KMS-11 (cell line): ENCODE data around the gene CELF4.

Experiments used
- H2AFZ ChIP-seq: fragments of 200-600 bp; sonication (generic); 2 replicates; pipeline ENCODE4 v1.6.1; 2016; ENCODE audit warnings: antibody characterized with exemption, mixed run types, low read depth
- H3K27ac ChIP-seq: fragments of 200-600 bp; sonication (generic); 2 replicates; pipeline ENCODE4 v1.6.1; 2016; ENCODE audit warnings: mild to moderate bottlenecking, mixed run types
- H3K27me3 ChIP-seq: fragments of 200-600 bp; sonication (generic); 2 replicates; pipeline ENCODE4 v1.6.1; 2017; ENCODE audit warnings: mild to moderate bottlenecking, low read depth, mixed run types, moderate library complexity; ENCODE audit not compliant: insufficient read depth
- H3K36me3 ChIP-seq: fragments of 200-600 bp; sonication (generic); 2 replicates; pipeline ENCODE4 v1.6.1; 2017; ENCODE audit warnings: mild to moderate bottlenecking, mixed run types; ENCODE audit not compliant: insufficient read depth
- H3K4me1 ChIP-seq: fragments of 200-600 bp; sonication (generic); 2 replicates; pipeline ENCODE4 v1.6.1; 2016; ENCODE audit warnings: mild to moderate bottlenecking, low read depth, mixed run types; ENCODE audit not compliant: poor library complexity, severe bottlenecking
- H3K4me2 ChIP-seq: fragments of 200-600 bp; sonication (generic); 2 replicates; pipeline ENCODE4 v1.7.0; 2016; ENCODE audit warnings: mild to moderate bottlenecking, mixed run types
- H3K4me3 ChIP-seq: fragments of 200-600 bp; sonication (generic); IDR thresholded peaks from 2 replicates; pipeline ENCODE4 v1.6.1; 2017; ENCODE audit warnings: low read depth, low read length, mixed read lengths; ENCODE audit not compliant: insufficient read depth
- H3K79me2 ChIP-seq: fragments of 200-600 bp; sonication (generic); 2 replicates; pipeline ENCODE4 v1.6.1; 2016; ENCODE audit warnings: low read depth, mixed run types; ENCODE audit not compliant: insufficient read depth
- H3K9ac ChIP-seq: fragments of 200-600 bp; sonication (generic); 2 replicates; pipeline ENCODE4 v1.6.1; 2016; ENCODE audit warnings: mild to moderate bottlenecking, mixed run types
- H4K20me1 ChIP-seq: fragments of 200-600 bp; sonication (generic); 2 replicates; pipeline ENCODE4 v1.6.1; 2016; ENCODE audit warnings: mild to moderate bottlenecking, mixed run types; ENCODE audit not compliant: insufficient read depth
- TF ChIP-seq, protein P1 (sequence below): fragments of 200-600 bp; sonication (generic); conservative IDR thresholded peaks from 2 replicates; pipeline ENCODE4 v1.6.1; 2017; ENCODE audit warnings: low read depth, mild to moderate bottlenecking, antibody characterized with exemption, low read length, moderate library complexity, mixed read lengths

CELF4 gene

DNA sequence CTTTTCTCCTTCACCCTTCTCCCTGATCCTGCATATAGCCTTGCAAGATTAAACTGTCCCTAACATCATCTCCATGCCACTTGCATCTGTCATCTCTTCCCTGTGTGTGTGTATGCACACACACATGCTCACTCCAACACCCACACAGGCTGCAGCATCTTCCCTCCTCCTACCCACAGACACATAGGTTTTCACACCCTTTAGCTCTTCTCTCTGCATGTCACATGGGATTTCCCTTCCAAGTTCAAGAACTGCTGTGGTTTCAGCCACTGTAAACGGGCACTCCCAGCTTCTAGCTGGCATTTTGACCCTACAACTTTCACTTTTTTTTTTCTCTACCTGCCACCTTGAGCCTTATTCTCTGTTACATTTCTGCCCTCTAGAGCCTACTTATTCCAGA, 6.4 kb downstream of the CELF4 start:
- Histone ChIP-seq H3K9ac (no peak overlapping the region), H3K36me3 (no peaks in the 10 kb centered on the region), H3K4me3 (no peak overlapping the region), H3K27me3 (no peaks in the 10 kb centered on the region), H3K4me2 (no peak overlapping the region), H3K4me1 (no peaks in the 10 kb centered on the region), H4K20me1 (no peaks in the 10 kb centered on the region), H3K27ac (no peak overlapping the region), H2AFZ (no peak overlapping the region), H3K79me2 (no peaks in the 10 kb centered on the region)
- TF ChIP-seq, protein P1, sequence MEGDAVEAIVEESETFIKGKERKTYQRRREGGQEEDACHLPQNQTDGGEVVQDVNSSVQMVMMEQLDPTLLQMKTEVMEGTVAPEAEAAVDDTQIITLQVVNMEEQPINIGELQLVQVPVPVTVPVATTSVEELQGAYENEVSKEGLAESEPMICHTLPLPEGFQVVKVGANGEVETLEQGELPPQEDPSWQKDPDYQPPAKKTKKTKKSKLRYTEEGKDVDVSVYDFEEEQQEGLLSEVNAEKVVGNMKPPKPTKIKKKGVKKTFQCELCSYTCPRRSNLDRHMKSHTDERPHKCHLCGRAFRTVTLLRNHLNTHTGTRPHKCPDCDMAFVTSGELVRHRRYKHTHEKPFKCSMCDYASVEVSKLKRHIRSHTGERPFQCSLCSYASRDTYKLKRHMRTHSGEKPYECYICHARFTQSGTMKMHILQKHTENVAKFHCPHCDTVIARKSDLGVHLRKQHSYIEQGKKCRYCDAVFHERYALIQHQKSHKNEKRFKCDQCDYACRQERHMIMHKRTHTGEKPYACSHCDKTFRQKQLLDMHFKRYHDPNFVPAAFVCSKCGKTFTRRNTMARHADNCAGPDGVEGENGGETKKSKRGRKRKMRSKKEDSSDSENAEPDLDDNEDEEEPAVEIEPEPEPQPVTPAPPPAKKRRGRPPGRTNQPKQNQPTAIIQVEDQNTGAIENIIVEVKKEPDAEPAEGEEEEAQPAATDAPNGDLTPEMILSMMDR: no peak

DNA sequence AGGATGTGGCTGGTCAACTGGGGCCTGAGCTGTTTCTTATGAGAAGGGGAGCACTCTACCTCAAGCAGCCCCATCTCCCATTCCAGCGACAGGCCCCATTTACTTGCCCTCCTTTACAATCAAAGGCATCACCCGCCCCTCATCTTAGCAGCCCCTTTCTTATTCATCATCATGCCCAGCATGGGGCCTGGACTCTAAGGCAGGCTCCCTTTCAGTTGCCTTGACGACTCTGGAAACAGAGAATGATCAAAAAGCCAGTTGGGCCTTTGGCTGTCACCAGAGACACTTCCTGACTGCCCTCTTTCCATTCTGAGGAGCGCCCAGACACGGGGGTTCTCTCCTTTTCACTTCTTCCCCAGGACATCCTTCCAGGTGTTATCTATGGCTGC, 11.2 kb downstream of the CELF4 start:
- Histone ChIP-seq H3K9ac (no peak overlapping the region), H3K4me2 (no peak overlapping the region), H3K4me3 (no peak overlapping the region), H3K4me1 (no peaks in the 10 kb centered on the region), H2AFZ (no peak overlapping the region), H3K27me3 (no peaks in the 10 kb centered on the region), H3K36me3 (no peaks in the 10 kb centered on the region), H3K79me2 (no peaks in the 10 kb centered on the region), H4K20me1 (no peaks in the 10 kb centered on the region), H3K27ac (no peak overlapping the region)
- TF ChIP-seq, protein P1: no peak

DNA sequence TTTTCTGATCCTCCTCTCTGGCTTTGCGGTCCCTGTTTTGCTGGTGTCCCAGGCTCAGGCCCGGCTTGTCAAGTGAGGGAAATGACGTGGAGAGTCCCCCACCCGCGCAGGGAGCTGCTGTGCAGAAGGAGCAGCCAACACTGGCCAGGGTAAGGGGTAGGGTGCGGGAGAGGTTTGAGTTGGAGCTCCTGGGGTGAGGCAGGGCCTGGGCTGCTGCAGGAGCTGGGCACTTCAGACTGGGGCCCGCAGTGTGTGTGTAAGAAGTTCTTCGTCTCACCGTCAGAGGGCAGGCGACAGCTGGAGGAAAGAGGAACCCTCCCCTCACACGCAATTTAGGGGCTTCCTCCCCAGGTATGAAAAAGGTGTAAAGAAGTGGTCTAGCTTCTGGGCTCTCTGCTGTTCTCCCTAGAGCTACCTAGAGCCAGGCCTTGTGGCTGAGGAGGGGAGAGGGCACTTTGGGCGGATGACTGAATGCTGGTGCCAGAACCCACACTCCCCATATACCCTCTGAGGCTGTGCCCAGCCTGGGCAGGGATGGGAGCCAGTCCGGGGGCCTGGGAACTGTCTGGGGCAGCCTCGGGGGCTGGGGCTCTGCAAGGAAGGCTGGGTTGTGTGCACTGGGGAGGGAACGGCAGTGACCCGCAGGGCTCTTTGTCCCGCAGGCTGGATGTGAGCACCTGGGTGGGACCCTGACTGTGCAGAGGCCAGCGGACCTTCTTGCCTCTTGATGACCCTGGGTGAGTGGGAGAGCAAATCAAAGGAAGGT, 11.8 kb downstream of the CELF4 start:
- Histone ChIP-seq H3K36me3 (no peaks in the 10 kb centered on the region), H2AFZ (no peak overlapping the region), H3K27me3 (no peaks in the 10 kb centered on the region), H3K4me2 (no peak overlapping the region), H3K79me2 (no peaks in the 10 kb centered on the region), H3K27ac (no peak overlapping the region), H3K4me1 (no peaks in the 10 kb centered on the region), H3K4me3 (no peak overlapping the region), H3K9ac (no peak overlapping the region), H4K20me1 (no peaks in the 10 kb centered on the region)
- TF ChIP-seq, protein P1: no peak

DNA sequence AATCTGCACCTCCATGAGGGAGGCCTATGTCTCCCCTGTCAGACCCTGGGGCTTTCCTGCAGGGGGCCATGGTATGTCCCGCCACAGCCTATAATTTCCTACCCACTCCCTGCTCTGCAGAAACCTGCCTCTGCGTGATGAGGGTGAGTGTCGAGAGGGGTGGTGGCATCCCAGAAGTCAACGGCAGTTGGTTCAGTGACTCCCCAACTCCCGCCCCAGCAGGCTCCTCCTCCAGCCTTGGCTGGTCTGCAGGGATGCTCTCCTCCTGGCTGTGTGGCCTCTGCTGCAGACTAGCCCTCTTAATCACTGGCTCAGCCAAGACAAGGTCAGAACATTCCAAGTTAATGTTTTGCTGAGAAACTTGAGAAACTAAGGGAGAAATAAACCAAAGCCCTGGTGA, 13.3 kb downstream of the CELF4 start:
- no peak overlapping the region for H3K9ac ChIP-seq
- H4K20me1 ChIP-seq: no peaks in the 10 kb centered on the region
- H3K79me2 ChIP-seq: no peaks in the 10 kb centered on the region
- H2AFZ ChIP-seq: no peak overlapping the region
- H3K4me3 ChIP-seq: no peak overlapping the region
- H3K4me2 ChIP-seq: no peak overlapping the region
- H3K36me3 ChIP-seq: no peaks in the 10 kb centered on the region
- H3K27me3 ChIP-seq: no peaks in the 10 kb centered on the region
- no peaks in the 10 kb centered on the region for H3K4me1 ChIP-seq
- TF ChIP-seq, protein P1: no peak
- H3K27ac ChIP-seq: no peak overlapping the region
